Measurements from ENCODE around the gene PPFIBP1. TPM values are rescaled to one million over a fixed set of nuclear protein-coding genes. Genes with fewer than 3 reads are reported as not detected.
A peak's percentile ranks its signal among the peaks of the same experiment; 100 is the strongest.

The PPFIBP1 gene
- total and polyA plus RNA-seq, 9 of the 15 experiments (the other 6 are each of a cell fraction or from before 2014, with no cell fraction given), result 0.46 to 3.5 (median 1.8) TPM

GRCh38 chr12:27703720-27704452 is 179.9 kb downstream of the PPFIBP1 start (continued):
- TF ChIP-seq HINFP (tag; conservative IDR thresholded peaks at IDR 0.05; ENCODE audit: low read depth) (0 out of 2 replicates have a peak, but pooled peaks have one; percentile 20), RAD51 (IDR thresholded peaks at IDR 0.05; ENCODE audit: borderline replicate concordance, low read depth) (no peak), RUNX1 (IDR thresholded peaks at IDR 0.05; ENCODE audit: low read depth) (no peak), THAP7 (CRISPR knock-in tag; IDR thresholded peaks at IDR 0.05) (no peak), MED1 (CRISPR knock-in tag; IDR thresholded peaks at IDR 0.05; ENCODE audit: borderline replicate concordance) (no peak), HNRNPL (IDR thresholded peaks at IDR 0.05; ENCODE audit: low read depth, low read length) (no peak), ZNF75A (CRISPR knock-in tag; IDR thresholded peaks at IDR 0.05) (no peak), RB1 (IDR thresholded peaks at IDR 0.05; ENCODE audit: low read depth) (no peak), ATF6 (CRISPR knock-in tag; IDR thresholded peaks at IDR 0.05) (no peak), ZNF280A (IDR thresholded peaks at IDR 0.05; ENCODE audit: low read depth, partially characterized antibody) (no peak), BRF2 (IDR thresholded peaks at IDR 0.05; ENCODE audit: borderline replicate concordance, insufficient read depth, insufficient read length) (no peak), KDM5B (IDR thresholded peaks at IDR 0.05; ENCODE audit: insufficient replicate concordance, low read depth, low read length) (no peak), CBX8 (IDR thresholded peaks at IDR 0.05; ENCODE audit: borderline replicate concordance, extremely low read depth, low read depth, low read length, poor library complexity, severe bottlenecking) (no peak), BMI1 (IDR thresholded peaks at IDR 0.05; ENCODE audit: low read length) (no peak)

All from K562 (cell line).